Fibroblast of lung (primary cell): Measurements from ENCODE around the gene BTG4.

Experiments
- EZH2 ChIP-seq: IDR thresholded peaks from 2 replicates; pipeline ENCODE4 v1.5.1; 2012; ENCODE audit warnings: low read length, control low read depth, mild to moderate bottlenecking; ENCODE audit errors: missing control alignments
- TF ChIP-seq, protein P1 (sequence below), 2 donors: IDR thresholded peaks in 1 of 2; conservative IDR thresholded peaks in 1 of 2; 1 replicate in 1 of 2; 2 replicates in 1 of 2; pipeline ENCODE4 v1.5.1; 2011 to 2012; ENCODE audit warnings: low read length in 2 of 2, control low read depth in 1 of 2, inconsistent platforms in 1 of 2, low read depth in 1 of 2, mild to moderate bottlenecking in 1 of 2

DNA sequence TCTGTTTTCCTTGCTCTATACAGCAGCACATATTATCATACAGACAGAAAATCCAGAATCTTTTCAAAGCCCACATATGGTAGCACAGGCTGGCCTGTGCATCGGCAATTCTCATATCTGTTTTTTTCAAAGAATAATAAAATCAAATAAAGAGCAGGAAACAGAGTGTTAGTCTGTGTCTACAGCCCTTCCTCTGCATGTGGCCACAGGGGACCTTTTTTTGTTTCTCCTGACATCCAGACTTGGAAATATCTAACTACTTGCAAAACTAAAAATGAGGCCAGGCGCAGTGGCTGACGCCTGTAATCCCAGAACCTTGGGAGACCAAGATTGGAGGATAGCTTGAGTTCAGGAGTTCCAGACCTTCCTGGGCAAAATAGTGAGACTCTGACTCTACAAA, 48.6 kb upstream of the BTG4 start:
- no peak for TF ChIP-seq EZH2
- TF ChIP-seq, protein P1, sequence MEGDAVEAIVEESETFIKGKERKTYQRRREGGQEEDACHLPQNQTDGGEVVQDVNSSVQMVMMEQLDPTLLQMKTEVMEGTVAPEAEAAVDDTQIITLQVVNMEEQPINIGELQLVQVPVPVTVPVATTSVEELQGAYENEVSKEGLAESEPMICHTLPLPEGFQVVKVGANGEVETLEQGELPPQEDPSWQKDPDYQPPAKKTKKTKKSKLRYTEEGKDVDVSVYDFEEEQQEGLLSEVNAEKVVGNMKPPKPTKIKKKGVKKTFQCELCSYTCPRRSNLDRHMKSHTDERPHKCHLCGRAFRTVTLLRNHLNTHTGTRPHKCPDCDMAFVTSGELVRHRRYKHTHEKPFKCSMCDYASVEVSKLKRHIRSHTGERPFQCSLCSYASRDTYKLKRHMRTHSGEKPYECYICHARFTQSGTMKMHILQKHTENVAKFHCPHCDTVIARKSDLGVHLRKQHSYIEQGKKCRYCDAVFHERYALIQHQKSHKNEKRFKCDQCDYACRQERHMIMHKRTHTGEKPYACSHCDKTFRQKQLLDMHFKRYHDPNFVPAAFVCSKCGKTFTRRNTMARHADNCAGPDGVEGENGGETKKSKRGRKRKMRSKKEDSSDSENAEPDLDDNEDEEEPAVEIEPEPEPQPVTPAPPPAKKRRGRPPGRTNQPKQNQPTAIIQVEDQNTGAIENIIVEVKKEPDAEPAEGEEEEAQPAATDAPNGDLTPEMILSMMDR (conservative IDR thresholded peaks at IDR 0.05 in 1 of 2, IDR thresholded peaks at IDR 0.05 in 1 of 2; ENCODE audit: low read depth in 1 of 2, low read length in 2 of 2), result no peak
